Kidney glomerular epithelial cell (primary cell): ENCODE results near the gene SF1.

Experiments
- DNase-seq: peaks from one replicate; lab custom pipeline; 2025; lab: John Stamatoyannopoulos, UW

The SF1 gene

GRCh38 chr11:64745189-64745520 is 33.2 kb downstream of the SF1 start:
- no peak for DNase-seq

GRCh38 chr11:64744544-64745188 is 33.7 kb downstream of the SF1 start:
- no peak for DNase-seq

GRCh38 chr11:64743591-64744543 is 34.5 kb downstream of the SF1 start, which contains the start of gene RASGRP2:
RASGRP2 (minus strand) TSS chr11:64744142; CDS start chr11:64742866, 1,276 bp downstream.
- DNase-seq, result no peak

DNA sequence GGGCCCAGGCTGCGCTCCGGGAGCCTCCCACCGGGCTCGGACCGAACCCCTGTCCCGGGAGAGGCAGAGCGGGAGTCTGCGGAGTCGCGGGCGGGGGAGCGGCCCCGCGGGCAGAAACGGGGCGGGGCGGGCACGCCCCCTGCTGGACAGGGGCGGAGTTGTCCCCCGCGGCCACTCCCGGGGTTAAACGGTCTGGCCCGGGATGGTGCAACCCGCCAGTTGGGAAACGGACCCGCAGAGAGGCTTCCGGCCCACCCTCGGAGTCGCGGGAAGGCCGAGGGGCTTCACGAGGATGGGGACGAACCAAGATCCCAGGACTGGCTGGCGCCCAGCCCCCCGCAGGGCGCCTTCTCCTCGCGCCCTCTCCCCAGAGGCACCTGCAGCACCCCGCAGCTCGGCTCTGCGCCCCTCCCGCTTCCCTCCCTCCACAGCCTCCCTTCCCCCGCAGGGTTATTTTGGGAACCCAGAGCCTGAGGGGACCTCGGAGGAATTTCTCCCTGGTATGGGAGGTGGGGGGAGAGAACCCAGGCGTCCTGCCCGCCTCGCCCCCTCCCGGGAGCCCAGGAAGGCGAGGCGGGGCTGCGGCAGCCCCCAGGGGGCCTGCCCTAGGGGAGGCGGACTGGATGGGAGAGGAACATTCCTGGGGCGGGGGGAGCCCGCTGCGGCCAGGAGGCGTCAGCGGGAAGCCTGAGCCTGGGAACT is 35.3 kb downstream of the SF1 start:
- DNase-seq, result no peak

DNA sequence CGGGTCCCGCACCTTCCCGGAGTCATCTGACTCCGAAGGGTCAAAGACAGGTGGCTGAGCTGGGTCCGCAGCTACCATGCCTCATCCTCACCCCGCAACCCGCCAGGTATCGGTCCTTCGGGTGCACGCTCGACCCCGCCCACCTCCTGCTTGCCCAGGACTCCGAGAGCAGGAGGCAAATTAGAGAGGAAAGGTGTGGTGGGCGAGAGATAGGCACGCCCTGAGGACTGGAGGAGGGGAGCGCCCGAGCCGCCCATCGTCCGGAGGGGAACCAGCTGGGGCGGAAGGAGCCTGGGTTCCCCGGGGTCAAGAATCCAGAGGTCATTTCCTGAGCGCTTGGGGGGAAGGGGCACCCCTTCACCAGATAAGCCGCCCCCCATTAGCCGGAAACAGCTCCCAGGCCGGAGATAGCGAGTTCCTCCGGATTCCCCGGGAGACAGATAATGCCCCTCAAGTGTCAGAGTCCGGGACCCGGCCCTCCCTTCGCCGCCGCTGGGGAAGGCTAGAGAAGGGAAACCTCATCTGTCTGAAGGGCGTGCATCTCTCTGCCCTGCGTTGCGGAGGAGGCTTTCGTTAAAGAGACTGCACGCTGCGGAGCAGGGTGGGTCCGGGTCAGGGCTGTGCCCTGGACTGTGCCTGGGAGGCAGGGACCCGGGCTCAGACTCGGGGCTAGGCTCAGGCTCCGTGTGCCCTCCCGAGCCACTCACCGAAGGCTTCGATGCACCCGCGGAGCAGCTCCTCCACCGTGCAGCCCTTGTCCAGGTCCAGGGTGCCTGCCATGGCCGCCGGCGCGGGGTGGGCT is 36.1 kb downstream of the SF1 start:
- no peak for DNase-seq

DNA sequence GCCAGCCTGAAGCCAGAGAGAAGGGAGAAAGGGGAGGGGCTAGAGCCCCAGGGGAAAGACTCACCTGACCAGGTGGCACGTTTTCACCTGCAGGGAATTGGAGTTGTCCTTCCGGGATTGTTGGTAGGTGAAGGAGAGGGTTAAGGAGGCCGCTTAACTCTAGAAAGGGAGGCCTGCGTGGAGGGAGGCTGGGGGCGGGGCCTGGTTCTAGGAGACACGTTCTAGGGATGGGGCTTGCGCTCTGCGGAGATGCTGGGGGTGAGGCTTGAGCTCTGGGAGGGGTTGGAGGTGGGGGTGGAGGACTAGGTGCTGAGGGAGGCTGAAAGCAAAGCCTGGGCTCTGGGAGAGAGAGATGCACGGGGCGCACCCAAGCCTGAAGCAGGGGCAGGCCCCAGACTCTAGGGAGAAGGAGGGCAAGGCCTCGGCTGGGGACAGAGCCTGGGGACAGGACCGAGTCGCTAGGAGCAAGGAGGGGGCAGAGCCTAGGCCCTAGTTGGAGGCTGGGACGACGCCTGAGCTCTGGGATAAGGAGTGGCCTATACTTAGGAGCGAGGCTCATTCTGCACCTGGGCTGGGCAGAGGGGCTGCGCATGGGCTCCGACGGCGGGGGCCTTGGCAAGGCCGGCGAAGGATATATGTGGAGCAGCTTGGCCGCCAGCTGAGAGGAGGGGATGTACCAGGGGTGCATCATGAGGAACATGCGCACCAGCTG is 36.8 kb downstream of the SF1 start:
- DNase-seq, result no peak

DNA sequence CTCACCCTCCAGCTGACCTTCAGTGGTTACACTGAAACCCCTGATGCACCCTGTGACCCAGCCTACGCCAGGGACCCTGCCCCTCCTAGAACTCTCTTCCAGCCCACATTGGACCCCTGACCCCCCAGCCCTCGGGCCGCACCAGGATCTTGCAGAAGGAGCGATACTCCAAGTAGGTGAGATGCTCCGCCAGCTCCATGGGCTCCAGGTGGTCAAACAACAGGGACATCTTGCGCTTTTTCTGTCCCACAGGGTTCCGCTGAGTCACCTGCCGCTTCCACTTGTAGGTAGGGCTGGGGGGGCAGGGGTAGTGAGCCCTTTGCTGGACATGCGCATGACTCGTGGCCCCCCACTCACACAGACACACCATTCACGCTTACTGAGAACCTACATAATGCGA is 38.5 kb downstream of the SF1 start:
- DNase-seq, result no peak

- no peak for DNase-seq
These were observed 41.7 kb downstream of the SF1 start for GRCh38 chr11:64736654-64737053.

- no peak for DNase-seq
These were observed 42.5 kb downstream of the SF1 start for GRCh38 chr11:64735725-64736259.

DNA sequence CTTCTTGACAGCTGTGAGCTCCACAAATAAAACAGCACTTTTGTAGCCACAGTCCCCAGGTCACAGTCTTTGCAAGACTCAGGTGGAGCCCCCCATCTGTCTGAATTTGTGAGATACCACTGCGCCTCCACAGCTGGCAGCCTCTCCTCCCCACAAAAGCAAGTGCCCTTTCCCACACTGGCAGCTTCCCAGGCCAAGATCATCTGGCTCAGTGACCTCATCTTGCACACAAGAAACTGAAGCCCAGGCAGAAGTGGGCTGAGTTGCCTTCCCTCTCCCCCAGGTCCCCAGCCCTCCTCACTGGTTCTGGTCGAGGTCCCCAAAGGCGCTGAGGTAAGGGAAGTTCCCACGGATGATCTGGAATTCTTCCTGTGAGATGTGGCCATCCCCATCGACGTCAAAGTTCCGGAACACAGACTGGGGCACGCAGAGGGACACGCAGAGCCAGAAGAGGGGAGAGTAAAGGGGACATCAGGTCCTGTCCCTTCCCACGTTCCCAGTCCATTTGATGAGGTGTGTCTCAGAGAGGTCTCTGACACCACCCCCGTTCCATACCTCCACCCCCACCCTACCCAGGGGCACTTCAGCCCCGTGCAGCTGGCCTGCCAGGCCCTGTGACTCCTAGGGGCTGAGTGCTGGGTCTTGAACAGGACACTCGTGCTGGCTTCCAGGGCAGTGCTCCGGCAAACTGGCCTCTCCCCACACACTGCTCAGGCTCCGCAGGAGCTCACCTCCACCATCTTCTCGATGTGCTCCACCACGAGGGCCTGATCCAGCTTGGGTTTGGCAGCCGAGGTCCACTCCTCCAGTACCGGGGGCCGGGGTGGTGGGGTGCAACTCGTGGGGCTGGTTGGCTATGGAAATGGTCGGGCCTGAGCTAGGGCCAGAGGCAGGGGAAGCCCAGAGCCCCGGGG is 43.3 kb downstream of the SF1 start:
- DNase-seq, result no peak

DNA sequence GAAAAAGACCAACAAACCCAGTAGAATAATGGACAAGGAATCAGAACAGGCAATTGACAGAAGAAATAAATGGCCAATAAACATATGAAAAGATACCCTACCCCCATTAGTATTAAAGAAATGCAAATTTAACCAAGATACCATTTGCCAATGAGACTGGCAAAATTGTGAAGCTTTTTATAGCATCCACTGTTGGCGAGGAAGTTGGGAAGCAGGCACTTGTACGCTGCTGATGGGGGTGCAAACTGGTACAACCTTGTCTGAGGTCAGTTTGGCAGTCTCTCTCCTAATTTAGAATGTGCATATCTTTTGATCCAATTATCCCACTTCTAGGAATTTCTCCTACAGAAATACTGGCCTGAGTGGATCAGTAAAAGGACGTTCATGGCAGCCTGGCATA is 46.7 kb downstream of the SF1 start:
- DNase-seq, result no peak

DNA sequence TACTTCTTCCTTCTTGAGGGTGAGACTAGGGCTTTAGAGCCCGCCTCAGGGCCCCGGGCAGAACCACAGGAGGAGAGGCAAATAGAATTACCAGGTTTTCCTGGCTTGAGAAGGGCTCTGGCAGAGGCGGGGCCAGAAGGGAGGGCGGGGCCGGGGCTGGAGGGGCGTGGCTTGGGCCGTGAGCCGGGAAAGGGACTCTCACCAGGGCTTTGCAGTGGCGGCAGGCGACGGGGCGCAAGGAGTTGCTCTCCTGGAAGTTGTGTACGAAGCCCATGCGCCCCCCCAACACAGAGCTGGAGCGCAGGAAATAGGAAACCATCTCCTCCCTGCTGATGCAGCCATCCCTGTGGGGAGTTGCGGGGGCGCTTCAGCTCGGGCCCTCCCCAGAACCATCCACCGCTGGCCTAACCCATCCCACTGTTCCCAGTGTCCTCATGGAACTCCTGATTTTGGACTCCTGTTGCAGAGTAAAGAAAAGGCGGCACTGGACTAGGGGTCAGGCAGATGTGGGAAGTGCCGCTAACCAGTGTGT is 48.4 kb downstream of the SF1 start:
- no peak for DNase-seq

DNA sequence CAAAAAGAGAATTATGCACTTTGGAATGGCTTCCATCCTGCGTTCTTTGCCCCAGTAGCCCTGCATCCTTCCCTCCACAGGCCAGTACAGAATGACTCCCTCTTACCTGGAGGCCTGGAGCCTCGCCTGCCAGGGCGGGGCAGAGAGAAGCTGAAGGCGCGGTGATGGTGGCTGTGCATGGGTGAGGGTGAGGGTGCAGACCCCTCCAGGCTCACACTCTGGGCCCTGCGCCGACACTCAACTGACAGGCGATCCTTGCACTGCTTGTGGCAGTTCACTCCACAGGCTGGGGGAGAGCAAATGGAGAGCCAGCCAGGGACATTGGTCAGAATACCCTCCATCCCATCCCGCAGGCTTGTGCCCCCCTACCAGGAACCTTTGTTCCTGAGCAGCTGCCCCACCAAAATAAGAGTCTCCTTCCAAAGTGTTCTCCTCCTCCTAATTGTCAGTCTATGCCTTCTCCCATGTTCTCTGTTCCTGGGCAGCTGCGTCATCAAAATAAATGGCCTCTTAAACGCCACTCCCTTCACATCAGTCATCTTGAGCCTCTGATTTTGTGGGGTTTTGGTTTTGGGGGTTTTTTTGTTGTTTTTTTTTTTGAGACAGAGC is 49.5 kb downstream of the SF1 start:
- DNase-seq, result no peak

DNA sequence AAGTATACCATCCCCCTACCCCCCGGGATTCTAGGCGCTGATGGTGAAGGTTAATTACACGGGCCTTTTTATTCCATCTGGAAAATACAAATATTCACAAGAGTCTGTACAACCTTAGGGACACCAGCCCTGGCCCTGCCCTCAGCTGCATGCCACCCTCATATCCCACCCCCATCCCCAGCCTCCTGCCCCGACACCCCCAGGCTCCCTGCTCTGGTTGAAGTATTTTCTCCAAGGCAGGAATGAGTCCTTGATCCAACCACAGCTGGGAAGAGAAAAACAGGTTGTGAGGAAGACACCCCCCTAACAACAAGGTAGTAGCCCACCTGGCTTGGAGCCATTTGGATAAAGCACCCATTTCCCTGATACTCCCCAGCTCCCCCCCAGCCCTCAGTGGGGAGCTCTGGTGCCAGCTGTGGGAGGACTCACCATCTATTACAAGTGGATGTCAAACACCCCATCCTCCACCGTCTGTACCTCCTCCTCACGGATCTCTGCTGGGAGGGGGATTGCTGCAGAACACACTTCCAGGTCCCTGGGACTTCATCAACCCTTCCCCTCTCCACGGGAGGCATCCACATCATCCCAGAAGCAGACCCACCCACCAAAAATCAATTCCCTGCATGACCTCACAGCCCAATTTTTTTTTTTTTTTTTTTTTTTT is 51.3 kb downstream of the SF1 start:
- DNase-seq, result no peak

- no peak for DNase-seq
These were observed 52.1 kb downstream of the SF1 start for GRCh38 chr11:64726211-64726641.

DNA sequence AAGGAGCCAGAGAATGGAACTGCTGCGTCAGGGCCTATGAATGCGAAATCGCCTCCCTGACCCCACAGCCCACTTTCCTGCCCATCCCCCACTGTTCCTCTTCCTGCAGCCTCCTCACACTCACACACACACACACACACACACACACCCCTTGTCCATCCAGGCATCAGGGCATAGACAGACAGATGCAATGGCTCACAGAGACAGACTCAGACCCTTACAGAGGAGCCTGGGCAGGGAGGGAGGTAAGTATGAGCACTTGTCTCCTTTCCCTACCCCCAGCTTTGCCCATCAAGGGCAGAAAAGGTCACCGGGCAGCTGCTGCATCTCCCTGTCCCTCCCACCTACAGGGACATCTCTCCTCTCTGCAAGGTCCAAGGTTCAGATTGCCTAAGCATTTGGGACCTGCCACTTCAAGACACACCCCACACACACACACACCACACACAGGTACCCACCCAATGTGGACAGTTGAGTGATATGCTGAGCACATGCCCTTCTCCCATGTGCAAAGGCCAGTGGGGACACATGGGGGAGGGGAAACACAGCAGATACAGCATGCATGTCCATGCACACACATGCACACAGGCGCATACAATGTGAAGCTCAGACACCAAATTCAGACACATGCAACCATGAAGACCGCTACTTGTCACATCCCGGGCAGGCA is 53.3 kb downstream of the SF1 start:
- no peak for DNase-seq

- DNase-seq, result no peak
These were observed 54.2 kb downstream of the SF1 start for GRCh38 chr11:64723907-64724862.
